Measurements from ENCODE around the gene SUPT4H1. TPM values are rescaled to one million over a fixed set of nuclear protein-coding genes. Genes with fewer than 3 reads are reported as not detected.

The SUPT4H1 gene
- total and polyA plus RNA-seq, 9 of the 15 experiments (the other 6 are each of a cell fraction or from before 2014, with no cell fraction given): 62.1 to 320 (median 117) TPM

DNA sequence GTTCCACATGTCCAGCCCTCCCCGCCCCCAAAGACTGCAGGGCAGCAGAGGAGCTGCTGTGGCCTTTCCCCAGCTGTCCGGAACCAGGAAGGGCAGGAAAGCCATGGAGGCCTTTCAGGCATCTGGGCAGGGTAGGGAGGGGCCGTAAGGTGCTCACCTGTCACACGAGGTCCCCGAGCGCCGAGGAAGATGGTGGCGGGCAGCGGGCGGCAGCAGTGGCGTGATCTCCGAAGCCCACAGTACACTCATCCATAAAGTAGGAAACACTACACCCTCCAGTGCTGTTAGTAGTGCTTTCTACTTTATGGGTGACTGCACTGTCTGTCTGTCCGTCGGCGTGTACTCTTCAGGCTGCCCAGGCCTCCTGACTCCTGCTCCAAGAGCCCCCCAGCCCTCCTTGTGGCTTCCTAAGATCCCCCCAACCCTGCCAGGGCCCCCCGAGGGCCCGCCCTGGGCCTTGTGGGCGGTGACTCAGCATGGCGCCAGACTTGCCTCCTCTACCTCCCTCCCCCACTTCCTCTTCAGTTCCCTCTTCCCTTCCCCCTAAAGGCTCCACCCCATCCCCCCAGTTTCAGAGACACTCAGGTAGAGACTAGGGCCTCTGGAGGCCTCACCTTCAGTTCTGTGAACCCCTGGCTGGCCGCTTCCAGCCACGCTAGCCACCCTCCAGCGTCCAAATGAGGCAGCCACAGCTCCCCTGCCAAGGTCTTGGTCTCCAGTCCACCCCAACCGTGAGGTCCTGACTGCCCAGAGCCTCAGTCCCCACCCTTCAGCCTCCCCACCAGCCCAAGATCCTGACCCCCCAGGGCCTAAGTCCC, 20.8 kb downstream of the SUPT4H1 start (continued):
- TF ChIP-seq, protein P1, sequence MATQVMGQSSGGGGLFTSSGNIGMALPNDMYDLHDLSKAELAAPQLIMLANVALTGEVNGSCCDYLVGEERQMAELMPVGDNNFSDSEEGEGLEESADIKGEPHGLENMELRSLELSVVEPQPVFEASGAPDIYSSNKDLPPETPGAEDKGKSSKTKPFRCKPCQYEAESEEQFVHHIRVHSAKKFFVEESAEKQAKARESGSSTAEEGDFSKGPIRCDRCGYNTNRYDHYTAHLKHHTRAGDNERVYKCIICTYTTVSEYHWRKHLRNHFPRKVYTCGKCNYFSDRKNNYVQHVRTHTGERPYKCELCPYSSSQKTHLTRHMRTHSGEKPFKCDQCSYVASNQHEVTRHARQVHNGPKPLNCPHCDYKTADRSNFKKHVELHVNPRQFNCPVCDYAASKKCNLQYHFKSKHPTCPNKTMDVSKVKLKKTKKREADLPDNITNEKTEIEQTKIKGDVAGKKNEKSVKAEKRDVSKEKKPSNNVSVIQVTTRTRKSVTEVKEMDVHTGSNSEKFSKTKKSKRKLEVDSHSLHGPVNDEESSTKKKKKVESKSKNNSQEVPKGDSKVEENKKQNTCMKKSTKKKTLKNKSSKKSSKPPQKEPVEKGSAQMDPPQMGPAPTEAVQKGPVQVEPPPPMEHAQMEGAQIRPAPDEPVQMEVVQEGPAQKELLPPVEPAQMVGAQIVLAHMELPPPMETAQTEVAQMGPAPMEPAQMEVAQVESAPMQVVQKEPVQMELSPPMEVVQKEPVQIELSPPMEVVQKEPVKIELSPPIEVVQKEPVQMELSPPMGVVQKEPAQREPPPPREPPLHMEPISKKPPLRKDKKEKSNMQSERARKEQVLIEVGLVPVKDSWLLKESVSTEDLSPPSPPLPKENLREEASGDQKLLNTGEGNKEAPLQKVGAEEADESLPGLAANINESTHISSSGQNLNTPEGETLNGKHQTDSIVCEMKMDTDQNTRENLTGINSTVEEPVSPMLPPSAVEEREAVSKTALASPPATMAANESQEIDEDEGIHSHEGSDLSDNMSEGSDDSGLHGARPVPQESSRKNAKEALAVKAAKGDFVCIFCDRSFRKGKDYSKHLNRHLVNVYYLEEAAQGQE (IDR thresholded peaks at IDR 0.05; ENCODE audit: borderline replicate concordance): no peak
- TF ChIP-seq, protein P1 (CRISPR knock-in tag; IDR thresholded peaks at IDR 0.05; ENCODE audit: low read depth): no peak
- TF ChIP-seq HNRNPUL1 (IDR thresholded peaks at IDR 0.05; ENCODE audit: low read length) (peak; percentile 23; the same call in 1 of the 2 replicates), YY1 (IDR thresholded peaks at IDR 0.05; ENCODE audit: borderline replicate concordance in 1 of 3, control insufficient read depth in 1 of 3, extremely low read depth in 1 of 3, insufficient read depth in 3 of 3, insufficient read length in 1 of 3, insufficient replicate concordance in 2 of 3, low read depth in 1 of 3, low read length in 2 of 3) (peak; percentile 9 to 56 (median 17)), RFX7 (CRISPR knock-in tag; IDR thresholded peaks at IDR 0.05) (no peak), DPF2 (IDR thresholded peaks at IDR 0.05) (0 out of 2 replicates have a peak, but pooled peaks have one; percentile 11), STAT5A (IDR thresholded peaks at IDR 0.05; ENCODE audit: borderline replicate concordance, low read length) (no peak)
